Uterine smooth muscle cell (primary cell): ENCODE data around the gene LRRC34. TPM values are rescaled to one million over a fixed set of nuclear protein-coding genes. Genes with fewer than 3 reads are reported as not detected.

ENCODE experiments used
- total RNA-seq: library from RNA; depleted of rRNA; stranded (reverse); fragments of >200 nt; gene quantifications from 2 replicates; pipeline ENCODE4 v1.2.3, GENCODE V29; 2014

Gene LRRC34
- 2.4 and 11.1 TPM in 2 replicates for total RNA-seq

GRCh38 chr3:169812332-169813235 is at the start of gene LRRC34, which contains the start of gene LRRIQ4:
LRRC34 (minus strand) TSS chr3:169812904; CDS start chr3:169812548, 356 bp downstream.
LRRIQ4 (plus strand) TSS chr3:169812870; CDS start chr3:169821922, 9,052 bp downstream.

GRCh38 chr3:169772897-169773816 is 39.5 kb downstream of the LRRC34 start, which contains the start of gene MYNN:
MYNN (plus strand) TSS chr3:169773396; CDS start chr3:169774296, 900 bp downstream.

GRCh38 chr3:169769287-169770181 is 43.2 kb downstream of the LRRC34 start, which contains the start of gene ACTRT3:
ACTRT3 (minus strand) TSS chr3:169769561; CDS start chr3:169769520, 41 bp downstream.

GRCh38 chr3:169764882-169765612 is 47.7 kb downstream of the LRRC34 start, which contains the start of gene TERC:
TERC (minus strand) TSS chr3:169765060.

Other genes with a start within 250 kb of the LRRC34 start
- 10.5 and 14.2 TPM in 2 replicates for gene MECOM, start 149.2 kb downstream of the LRRC34 start, total RNA-seq
- gene TERC, start 47.8 kb downstream of the LRRC34 start, total RNA-seq, result 597 and 759 TPM in 2 replicates
- gene ACTRT3, start 43.3 kb downstream of the LRRC34 start, total RNA-seq, result 3.7 and 4.2 TPM in 2 replicates
- 27.2 and 28.3 TPM in 2 replicates for gene MYNN, start 39.5 kb downstream of the LRRC34 start, total RNA-seq
- 0.11 TPM in 1 of 2 replicates, not detected in the other for gene LRRIQ4, start within 50 bp of the LRRC34 start, total RNA-seq
- gene LRRC31, start 57.0 kb upstream of the LRRC34 start, total RNA-seq, result not detected in 2 replicates
- gene SAMD7, start 98.7 kb upstream of the LRRC34 start, total RNA-seq, result not detected in 2 replicates
- 51.5 and 62.5 TPM in 2 replicates for gene SEC62, start 153.9 kb upstream of the LRRC34 start, total RNA-seq
- gene GPR160, start 225.1 kb upstream of the LRRC34 start, total RNA-seq, result 0.22 and 0.50 TPM in 2 replicates